Activated CD4-positive, alpha-beta memory T cell treated with anti-CD3 and anti-CD28 coated beads for 36 hours (primary cell): Measurements from ENCODE around the gene CFAP74. TPM values are rescaled to one million over a fixed set of nuclear protein-coding genes. Genes with fewer than 3 reads are reported as not detected.

Experiments
- total RNA-seq, 2 experiments: library from RNA; stranded (reverse); gene quantifications; one replicate each; pipeline ENCODE4 v1.2.3, GENCODE V29; 2021

The CFAP74 gene
- total RNA-seq, 2 experiments from 2014 or later = not detected

Other genes with a start within 250 kb of the CFAP74 start
- gene NADK, start 225.3 kb downstream of the CFAP74 start, total RNA-seq = 10 to 100 TPM; 56.2 to 57.4 TPM
- gene GNB1, start 112.7 kb downstream of the CFAP74 start, total RNA-seq = 100 to 1,000 TPM; 396 to 403 TPM
- under 1 TPM; 0.26 to 0.27 TPM for gene CALML6, start 88.5 kb downstream of the CFAP74 start, total RNA-seq
- gene TMEM52, start 84.5 kb downstream of the CFAP74 start, total RNA-seq = under 1 TPM; 0.33 to 0.34 TPM
- gene GABRD, start 15.6 kb upstream of the CFAP74 start, total RNA-seq = not detected
- gene PRKCZ, start 46.6 kb upstream of the CFAP74 start, total RNA-seq = 10 to 100 TPM; 13.2 to 14.7 TPM
- 10 to 100 TPM; 64.9 to 69.8 TPM for gene FAAP20, start 191.0 kb upstream of the CFAP74 start, total RNA-seq
- gene SKI, start 224.5 kb upstream of the CFAP74 start, total RNA-seq = 10 to 100 TPM; 28.3 to 28.9 TPM